HepG2 (cell line): ENCODE data around the gene SH3PXD2A. TPM values are rescaled to one million over a fixed set of nuclear protein-coding genes. Genes with fewer than 3 reads are reported as not detected.

ENCODE experiments used
- AGO1 ChIP-seq: fragments of 200-400 bp; formaldehyde crosslinking; IDR thresholded peaks from 2 replicates; pipeline ENCODE4 v1.6.1; 2017; ENCODE audit warnings: mild to moderate bottlenecking, low read depth, low read length, moderate library complexity; ENCODE audit not compliant: poor library complexity, severe bottlenecking
- AHR ChIP-seq: IDR thresholded peaks from 2 replicates; pipeline ENCODE4 v1.6.1; 2018; ENCODE audit warnings: missing genetic modification reagents, missing compliant biosample characterization
- CC2D1A ChIP-seq: sonication (generic); formaldehyde crosslinking; IDR thresholded peaks from 2 replicates; pipeline ENCODE4 v1.8.1; 2023; ENCODE audit warnings: mild to moderate bottlenecking, missing genetic modification reagents
- DNMT3B ChIP-seq: conservative IDR thresholded peaks from 2 replicates; pipeline ENCODE4 v1.6.1; 2016; ENCODE audit warnings: missing biosample characterization, control low read depth
- DPF2 ChIP-seq: sonication (generic); formaldehyde crosslinking; IDR thresholded peaks from 2 replicates; pipeline ENCODE4 v1.4.0; 2020; ENCODE audit warnings: mild to moderate bottlenecking, low read depth, missing genetic modification reagents, borderline replicate concordance
- FOSL2 ChIP-seq: sonication (generic); formaldehyde crosslinking; IDR thresholded peaks from 2 replicates; pipeline ENCODE4 v1.4.0; 2020; ENCODE audit warnings: missing genetic modification reagents
- FOXO1 ChIP-seq: sonication (generic); formaldehyde crosslinking; IDR thresholded peaks from 2 replicates; pipeline ENCODE4 v1.4.0; 2020; ENCODE audit warnings: missing genetic modification reagents
- HOXA9 ChIP-seq: sonication (generic); formaldehyde crosslinking; IDR thresholded peaks from 2 replicates; pipeline ENCODE4 v1.8.1; 2022; ENCODE audit warnings: missing genetic modification reagents, mild to moderate bottlenecking, moderate library complexity, borderline replicate concordance
- SOX5 ChIP-seq: IDR thresholded peaks from 2 replicates; pipeline ENCODE4 v1.6.1; 2016; ENCODE audit warnings: borderline replicate concordance
- ZFP1 ChIP-seq: IDR thresholded peaks from 2 replicates; pipeline ENCODE4 v1.6.1; 2016
- ZFP62 ChIP-seq: sonication (generic); formaldehyde crosslinking; IDR thresholded peaks from 2 replicates; pipeline ENCODE4 v1.4.0; 2020; ENCODE audit warnings: missing genetic modification reagents
- ZKSCAN8 ChIP-seq: IDR thresholded peaks from 2 replicates; pipeline ENCODE4 v1.6.1; 2016; ENCODE audit warnings: borderline replicate concordance, missing genetic modification reagents, missing compliant biosample characterization
- ZNF274 ChIP-seq: sonication (generic); formaldehyde crosslinking; IDR thresholded peaks from 2 replicates; pipeline ENCODE4 v1.5.1; 2020; ENCODE audit warnings: mild to moderate bottlenecking, missing genetic modification reagents
- ZNF382 ChIP-seq: sonication (generic); formaldehyde crosslinking; IDR thresholded peaks from 2 replicates; pipeline ENCODE4 v1.5.0; 2020; ENCODE audit warnings: missing genetic modification reagents, mild to moderate bottlenecking, borderline replicate concordance
- ZNF557 ChIP-seq: sonication (generic); formaldehyde crosslinking; IDR thresholded peaks from 2 replicates; pipeline ENCODE4 v1.4.0; 2020; ENCODE audit warnings: missing genetic modification reagents
- ZNF569 ChIP-seq: sonication (generic); formaldehyde crosslinking; IDR thresholded peaks from 2 replicates; pipeline ENCODE4 v1.5.0; 2020; ENCODE audit warnings: mild to moderate bottlenecking, missing genetic modification reagents, moderate library complexity, borderline replicate concordance
- ZNF614 ChIP-seq: IDR thresholded peaks from 2 replicates; pipeline ENCODE4 v1.6.1; 2018; ENCODE audit warnings: missing biosample characterization, missing genetic modification reagents, inconsistent platforms, borderline replicate concordance
- ZNF747 ChIP-seq: sonication (generic); formaldehyde crosslinking; IDR thresholded peaks from 2 replicates; pipeline ENCODE4 v1.8.1; 2023; ENCODE audit warnings: missing genetic modification reagents, mild to moderate bottlenecking, borderline replicate concordance
- ZSCAN25 ChIP-seq: sonication (generic); formaldehyde crosslinking; IDR thresholded peaks from 2 replicates; pipeline ENCODE4 v1.8.0; 2022; ENCODE audit warnings: mild to moderate bottlenecking, missing genetic modification reagents
- ZSCAN9 ChIP-seq: IDR thresholded peaks from 2 replicates; pipeline ENCODE4 v1.6.1; 2016; ENCODE audit warnings: borderline replicate concordance
- polyA plus RNA-seq, 8 experiments: library from polyadenylated mRNA; depleted of rRNA in 3 of 8; stranded (reverse) in 7 of 8; unstranded in 1 of 8; fragments of >200 nt; fragmentation: Illumina TruSeq in 4 of 8; extraction: Trizol in 4 of 8; gene quantifications; 2 replicates each; pipeline versions ENCODE4 v1.2.1 to v1.2.3, GENCODE V29; 2011 to 2016; ENCODE audit warnings: low read depth in 4 of 8, missing spikeins in 1 of 8, mixed read lengths in 1 of 8; ENCODE audit not compliant: insufficient read depth in 1 of 8
- total RNA-seq, 5 experiments: library from RNA; depleted of rRNA; stranded (reverse); fragments of >200 nt; fragmentation: Illumina TruSeq; extraction: Trizol; gene quantifications; 2 replicates each; pipeline ENCODE4 v1.2.3, GENCODE V29; 2016; ENCODE audit warnings: low read depth in 1 of 5
- TF ChIP-seq, protein P1 (sequence below): sonication (generic); formaldehyde crosslinking; IDR thresholded peaks from 2 replicates; pipeline ENCODE4 v1.5.0; 2020; ENCODE audit warnings: mild to moderate bottlenecking, missing genetic modification reagents
- TF ChIP-seq, protein P2 (sequence below): sonication (generic); formaldehyde crosslinking; IDR thresholded peaks from 2 replicates; pipeline ENCODE4 v1.8.1; 2023; ENCODE audit warnings: mild to moderate bottlenecking, inconsistent platforms, moderate library complexity, missing genetic modification reagents, borderline replicate concordance
- TF ChIP-seq, protein P3 (sequence below): IDR thresholded peaks from 2 replicates; pipeline ENCODE4 v1.6.1; 2016

The SH3PXD2A gene
- total and polyA plus RNA-seq, 2 of the 13 experiments (the other 11 are each of a cell fraction or from before 2014, with no cell fraction given) = 11.1 to 11.3 TPM

- TF ChIP-seq ZKSCAN8 (CRISPR knock-in tag) (peak; percentile 82; the same call in 1 of the 2 replicates), SOX5 (peak; percentile 96), ZFP1 (CRISPR knock-in tag) (peak; percentile 91), ZFP62 (CRISPR knock-in tag) (no peak), AHR (peak; percentile 85), FOXO1 (CRISPR knock-in tag) (peak; percentile 98), ZNF382 (CRISPR knock-in tag) (no peak), CC2D1A (no peak), DNMT3B (CRISPR knock-in tag) (peak; percentile 43; the same call in 1 of the 2 replicates), ZNF569 (CRISPR knock-in tag) (no peak), FOSL2 (peak; percentile 90), ZNF557 (CRISPR knock-in tag) (0 out of 2 replicates have a peak, but pooled peaks have one; percentile 20), ZSCAN9 (CRISPR knock-in tag) (peak; percentile 81; the same call in 1 of the 2 replicates), ZNF274 (CRISPR knock-in tag) (no peak; the same call in 1 of the 2 replicates), ZSCAN25 (CRISPR knock-in tag) (peak; percentile 79), DPF2 (peak; percentile 100), ZNF614 (peak; percentile 95; the same call in 1 of the 2 replicates), AGO1 (no peak), HOXA9 (CRISPR knock-in tag) (no peak), ZNF747 (CRISPR knock-in tag) (no peak)
- TF ChIP-seq, protein P1, sequence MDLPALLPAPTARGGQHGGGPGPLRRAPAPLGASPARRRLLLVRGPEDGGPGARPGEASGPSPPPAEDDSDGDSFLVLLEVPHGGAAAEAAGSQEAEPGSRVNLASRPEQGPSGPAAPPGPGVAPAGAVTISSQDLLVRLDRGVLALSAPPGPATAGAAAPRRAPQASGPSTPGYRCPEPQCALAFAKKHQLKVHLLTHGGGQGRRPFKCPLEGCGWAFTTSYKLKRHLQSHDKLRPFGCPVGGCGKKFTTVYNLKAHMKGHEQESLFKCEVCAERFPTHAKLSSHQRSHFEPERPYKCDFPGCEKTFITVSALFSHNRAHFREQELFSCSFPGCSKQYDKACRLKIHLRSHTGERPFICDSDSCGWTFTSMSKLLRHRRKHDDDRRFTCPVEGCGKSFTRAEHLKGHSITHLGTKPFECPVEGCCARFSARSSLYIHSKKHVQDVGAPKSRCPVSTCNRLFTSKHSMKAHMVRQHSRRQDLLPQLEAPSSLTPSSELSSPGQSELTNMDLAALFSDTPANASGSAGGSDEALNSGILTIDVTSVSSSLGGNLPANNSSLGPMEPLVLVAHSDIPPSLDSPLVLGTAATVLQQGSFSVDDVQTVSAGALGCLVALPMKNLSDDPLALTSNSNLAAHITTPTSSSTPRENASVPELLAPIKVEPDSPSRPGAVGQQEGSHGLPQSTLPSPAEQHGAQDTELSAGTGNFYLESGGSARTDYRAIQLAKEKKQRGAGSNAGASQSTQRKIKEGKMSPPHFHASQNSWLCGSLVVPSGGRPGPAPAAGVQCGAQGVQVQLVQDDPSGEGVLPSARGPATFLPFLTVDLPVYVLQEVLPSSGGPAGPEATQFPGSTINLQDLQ (CRISPR knock-in tag) = peak; percentile 89; the same call in 1 of the 2 replicates
- TF ChIP-seq, protein P2, sequence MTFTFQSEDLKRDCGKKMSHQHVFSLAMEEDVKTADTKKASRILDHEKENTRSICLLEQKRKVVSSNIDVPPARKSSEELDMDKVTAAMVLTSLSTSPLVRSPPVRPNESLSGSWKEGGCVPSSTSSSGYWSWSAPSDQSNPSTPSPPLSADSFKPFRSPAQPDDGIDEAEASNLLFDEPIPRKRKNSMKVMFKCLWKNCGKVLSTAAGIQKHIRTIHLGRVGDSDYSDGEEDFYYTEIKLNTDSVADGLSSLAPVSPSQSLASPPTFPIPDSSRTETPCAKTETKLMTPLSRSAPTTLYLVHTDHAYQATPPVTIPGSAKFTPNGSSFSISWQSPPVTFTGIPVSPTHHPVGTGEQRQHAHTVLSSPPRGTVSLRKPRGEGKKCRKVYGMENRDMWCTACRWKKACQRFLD = no peak
- TF ChIP-seq, protein P3, sequence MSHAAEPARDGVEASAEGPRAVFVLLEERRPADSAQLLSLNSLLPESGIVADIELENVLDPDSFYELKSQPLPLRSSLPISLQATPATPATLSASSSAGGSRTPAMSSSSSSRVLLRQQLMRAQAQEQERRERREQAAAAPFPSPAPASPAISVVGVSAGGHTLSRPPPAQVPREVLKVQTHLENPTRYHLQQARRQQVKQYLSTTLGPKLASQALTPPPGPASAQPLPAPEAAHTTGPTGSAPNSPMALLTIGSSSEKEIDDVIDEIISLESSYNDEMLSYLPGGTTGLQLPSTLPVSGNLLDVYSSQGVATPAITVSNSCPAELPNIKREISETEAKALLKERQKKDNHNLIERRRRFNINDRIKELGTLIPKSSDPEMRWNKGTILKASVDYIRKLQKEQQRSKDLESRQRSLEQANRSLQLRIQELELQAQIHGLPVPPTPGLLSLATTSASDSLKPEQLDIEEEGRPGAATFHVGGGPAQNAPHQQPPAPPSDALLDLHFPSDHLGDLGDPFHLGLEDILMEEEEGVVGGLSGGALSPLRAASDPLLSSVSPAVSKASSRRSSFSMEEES (CRISPR knock-in tag) = peak; percentile 87
Measured at GRCh38 chr10:103793920-103794883, 61.2 kb downstream of the SH3PXD2A start (continued).
